Glomerular endothelial cell (primary cell): ENCODE measurements around the gene FBXO4. TPM values are rescaled to one million over a fixed set of nuclear protein-coding genes. Genes with fewer than 3 reads are reported as not detected.
A peak's percentile ranks its signal among the peaks of the same experiment; 100 is the strongest.
"Not testable (repeated sequence)": the region's sequence is repeated elsewhere in the genome, so short reads cannot be mapped to it uniquely, and the experiment has no call there.

Experiments used
- DNase-seq: peaks from one replicate; pipeline ENCODE4 v3.0.0-alpha.2; 2011; ENCODE audit warnings: low read depth, low spot score; ENCODE audit errors: extremely low read depth
- total RNA-seq: library from RNA; depleted of rRNA; stranded (reverse); fragments of >200 nt; gene quantifications from 2 replicates; pipeline ENCODE4 v1.2.3, GENCODE V29; 2015

FBXO4 gene
- total RNA-seq, 1 donor from 2014 or later = 6.2 TPM

GRCh38 chr5:41921166-41921565 is 3.9 kb upstream of the FBXO4 start:
- DNase-seq = no peak

DNA sequence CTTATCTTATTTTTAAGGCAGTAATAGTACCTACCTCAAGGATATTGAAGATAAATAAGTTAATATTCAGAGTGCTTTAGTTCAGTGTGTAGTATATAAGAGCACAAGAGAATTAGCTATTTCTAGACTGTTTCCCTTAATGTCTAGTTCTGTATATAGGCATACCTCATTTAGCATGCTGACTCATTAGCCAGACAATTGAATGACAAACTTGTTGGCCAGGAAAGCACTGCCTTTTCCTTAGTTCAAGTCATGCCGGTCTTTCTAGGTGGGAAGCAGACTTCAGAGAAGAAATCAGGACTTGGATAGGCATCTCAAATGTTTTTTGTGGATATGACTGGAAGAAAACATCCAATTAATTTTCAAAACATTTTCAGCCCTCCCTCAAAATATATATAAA is 3.2 kb upstream of the FBXO4 start:
- peak; percentile 60 for DNase-seq

DNA sequence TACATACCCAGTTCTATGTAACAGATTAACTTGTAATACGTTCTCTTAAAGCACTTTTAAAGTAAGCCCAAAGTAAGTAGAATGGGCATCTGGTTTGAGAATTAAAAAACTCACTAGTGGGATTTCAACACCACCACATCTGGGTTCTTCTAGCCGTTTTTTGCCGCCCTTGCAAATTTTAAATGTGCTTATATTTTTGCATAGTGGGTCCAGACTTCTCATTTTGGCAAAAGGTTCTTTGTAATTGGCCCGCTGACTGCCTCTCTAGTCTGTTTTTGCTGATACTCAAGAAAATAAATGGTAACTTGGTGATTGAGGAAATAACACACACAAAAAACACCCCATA is 582 bp upstream of the FBXO4 start:
- no peak for DNase-seq

- peak; percentile 42 for DNase-seq
These were observed 472 bp downstream of the FBXO4 start for GRCh38 chr5:41925555-41925951.

DNA sequence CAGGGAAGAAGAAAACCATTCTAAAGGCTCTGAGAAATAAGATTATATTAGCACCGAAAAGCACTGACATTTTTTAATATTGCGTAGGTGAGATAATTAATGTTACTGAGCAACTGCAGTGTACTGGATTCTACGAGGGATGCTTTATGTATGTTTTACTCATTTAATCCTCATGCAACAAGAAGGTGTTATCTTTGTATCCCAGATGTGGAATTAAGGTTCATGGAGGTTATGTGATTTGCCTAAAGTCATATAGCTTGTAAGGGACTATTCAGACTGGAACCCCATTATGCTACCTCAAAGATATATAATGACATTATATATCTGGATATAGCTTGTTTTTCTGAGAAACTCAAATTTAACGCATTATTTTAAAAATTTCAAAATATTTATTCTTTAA is 2.5 kb downstream of the FBXO4 start:
- DNase-seq = no peak

- no peak for DNase-seq
These were observed 4.0 kb downstream of the FBXO4 start for GRCh38 chr5:41929035-41929434.

DNA sequence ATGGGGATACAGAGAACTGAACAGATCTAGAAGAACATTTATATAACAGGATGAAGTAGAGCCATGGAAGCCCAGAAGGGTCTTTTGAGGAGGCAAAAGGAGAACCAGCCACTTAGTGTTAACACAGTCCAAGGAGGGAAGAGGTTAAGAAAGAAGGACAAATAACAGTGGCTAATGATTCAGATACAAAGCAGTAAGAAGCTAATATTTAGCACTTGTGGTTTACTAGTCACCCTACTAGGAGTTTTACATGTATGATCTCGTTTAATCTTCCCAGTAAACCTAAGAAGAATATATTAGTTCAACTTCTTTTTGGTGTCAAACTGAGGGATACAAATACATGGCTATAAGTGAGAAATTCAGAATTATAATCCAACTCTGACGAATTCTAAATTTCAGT is 7.7 kb downstream of the FBXO4 start:
- no peak for DNase-seq

DNA sequence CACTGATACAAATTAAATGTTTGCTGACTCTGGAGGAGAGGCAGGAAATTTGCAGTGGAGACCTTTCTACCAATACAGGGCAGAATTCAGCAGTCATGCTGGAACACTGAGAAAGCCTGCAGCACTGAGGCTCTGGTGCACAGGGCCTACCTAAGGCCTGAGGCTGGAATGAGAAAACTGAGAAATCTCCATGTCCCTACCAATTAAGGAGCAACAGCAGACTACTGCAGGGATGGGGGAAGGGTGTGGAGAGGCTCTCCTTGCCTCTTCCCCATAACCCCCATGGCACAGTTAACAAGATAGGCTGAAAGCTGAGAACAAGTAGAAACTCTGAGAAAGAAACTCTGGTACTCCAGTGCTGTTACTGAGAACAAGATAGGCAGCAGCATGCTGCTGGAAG is 10.5 kb downstream of the FBXO4 start:
- DNase-seq = no peak

GRCh38 chr5:41940641-41941040 is 15.6 kb downstream of the FBXO4 start:
- DNase-seq = no peak

GRCh38 chr5:41945332-41945955 is 20.4 kb downstream of the FBXO4 start:
- not testable (repeated sequence) for DNase-seq

GRCh38 chr5:41951224-41951623 is 26.1 kb downstream of the FBXO4 start:
- no peak for DNase-seq

DNA sequence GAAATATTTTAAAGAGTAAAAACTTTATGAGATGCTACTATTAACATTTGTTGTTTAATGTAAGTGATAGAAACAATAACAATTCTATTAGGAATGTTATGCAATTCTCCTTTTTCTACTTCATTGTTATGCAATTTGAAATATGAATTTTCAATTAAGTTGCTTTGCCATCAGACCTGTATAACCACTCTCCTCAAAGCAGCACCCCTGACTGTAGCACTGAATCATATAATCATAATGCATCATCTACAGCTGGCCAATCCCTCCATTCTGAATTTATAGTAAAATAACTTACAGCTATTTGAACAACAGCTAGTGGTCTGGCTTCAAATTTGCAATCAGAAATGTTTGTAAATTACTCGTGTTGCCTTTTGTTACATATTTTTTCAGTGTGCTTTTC is 29.2 kb downstream of the FBXO4 start:
- DNase-seq = no peak

- DNase-seq = no peak
These were observed 30.4 kb downstream of the FBXO4 start for GRCh38 chr5:41955432-41956024.

GRCh38 chr5:41956943-41957342 is 31.9 kb downstream of the FBXO4 start:
- no peak for DNase-seq

DNA sequence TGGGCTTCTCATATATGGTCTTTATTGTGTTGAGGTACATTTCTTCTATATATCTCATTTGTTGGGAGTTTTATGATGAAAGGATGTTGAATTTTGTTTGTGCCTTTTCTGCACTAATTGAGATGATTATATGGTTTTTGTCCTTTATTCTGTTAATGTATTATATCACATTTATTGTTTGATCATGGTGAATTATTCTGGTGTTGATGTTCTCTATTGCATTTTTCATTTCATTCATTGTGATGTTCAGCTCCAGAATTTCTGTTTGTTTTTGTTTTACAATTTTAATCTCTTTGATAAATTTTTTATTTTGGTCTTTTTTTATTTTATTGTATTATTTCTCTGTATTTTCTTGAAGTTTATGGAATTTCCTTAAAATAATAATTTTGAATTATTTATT is 35.4 kb downstream of the FBXO4 start:
- no peak for DNase-seq

DNA sequence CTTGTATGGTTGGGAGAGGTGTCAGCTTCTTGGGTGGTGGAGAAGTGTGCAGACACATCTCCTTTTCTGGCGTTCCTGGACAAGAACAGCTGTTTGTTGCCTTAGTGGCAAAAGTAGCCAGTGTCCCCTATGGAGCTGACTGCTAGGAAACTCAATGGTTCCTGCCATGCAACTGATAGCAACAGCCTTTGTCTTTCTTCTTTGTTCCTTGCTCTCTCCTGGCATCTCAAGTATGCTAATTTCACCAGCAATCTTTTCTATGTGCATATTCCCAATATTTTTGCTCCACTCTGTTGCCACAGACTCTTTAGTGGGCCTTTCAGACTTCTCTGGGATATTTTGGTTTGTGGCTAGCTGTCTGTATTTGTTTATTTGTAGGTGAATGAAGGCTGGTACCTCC is 36.7 kb downstream of the FBXO4 start:
- no peak for DNase-seq

GRCh38 chr5:41962491-41962890 is 37.4 kb downstream of the FBXO4 start:
- DNase-seq = no peak

GRCh38 chr5:41966401-41967105 is 41.5 kb downstream of the FBXO4 start:
- DNase-seq = no peak

GRCh38 chr5:41967401-41967800 is 42.3 kb downstream of the FBXO4 start:
- no peak for DNase-seq

GRCh38 chr5:41968153-41968723 is 43.2 kb downstream of the FBXO4 start:
- DNase-seq = no peak

DNA sequence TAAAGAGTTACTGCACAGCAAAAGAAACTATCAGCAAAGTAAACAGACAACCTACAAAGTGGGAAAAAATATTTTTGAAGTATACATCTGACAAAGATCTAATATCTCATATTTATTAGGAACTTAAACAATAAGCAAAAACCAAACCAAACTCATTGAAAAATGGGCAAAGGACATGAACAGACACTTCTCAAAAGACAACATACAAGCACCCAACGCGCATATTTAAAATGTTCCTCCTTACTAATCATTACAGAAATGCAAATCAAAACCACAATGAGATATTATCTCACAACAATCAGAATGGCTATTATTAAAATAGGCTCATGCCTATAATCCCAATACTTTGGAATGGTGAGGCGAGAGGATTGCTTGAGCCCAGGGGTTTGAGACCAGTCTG is 48.0 kb downstream of the FBXO4 start:
- DNase-seq = no peak

DNA sequence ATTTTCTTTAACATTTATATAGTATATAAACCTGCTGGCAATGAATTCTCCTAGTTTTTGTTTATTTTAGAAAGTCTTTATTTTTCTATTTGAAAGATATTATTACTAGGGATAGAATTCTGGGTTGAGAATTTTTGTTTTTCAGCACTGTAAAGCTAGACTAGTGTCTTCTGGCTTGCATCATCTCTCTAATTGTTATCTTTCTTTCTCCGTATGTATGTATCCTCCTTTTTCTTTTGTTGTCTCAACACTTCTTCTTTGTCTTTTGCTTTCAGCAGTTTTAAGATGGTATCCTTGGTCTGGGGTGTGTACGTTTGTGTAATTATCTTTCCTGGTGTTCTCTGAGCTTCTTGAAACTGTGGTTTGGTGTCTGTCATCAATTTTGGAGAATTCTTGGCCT is 48.8 kb downstream of the FBXO4 start:
- DNase-seq = no peak
